Neural crest cell (in vitro differentiated cells): ENCODE results near the gene IRGC. TPM values are rescaled to one million over a fixed set of nuclear protein-coding genes. Genes with fewer than 3 reads are reported as not detected.

Experiments
- DNase-seq: peaks from one replicate; pipeline ENCODE4 v3.0.0; 2021; ENCODE audit warnings: low read depth, mixed read lengths, low spot score
- H3K27ac Mint-ChIP-seq: one replicate; pipeline ENCODE4 v1.8.0; 2021; ENCODE audit warnings: mild to moderate bottlenecking, mixed read lengths; ENCODE audit not compliant: unreplicated experiment
- H3K27me3 Mint-ChIP-seq: 2 replicates; pipeline ENCODE4 v1.8.0; 2021; ENCODE audit warnings: low read depth, mild to moderate bottlenecking, mixed read lengths
- H3K36me3 Mint-ChIP-seq: 2 replicates; pipeline ENCODE4 v1.8.0; 2021; ENCODE audit warnings: low read depth, mild to moderate bottlenecking, mixed read lengths
- H3K4me1 Mint-ChIP-seq: 2 replicates; pipeline ENCODE4 v1.8.0; 2021; ENCODE audit warnings: mixed read lengths
- H3K4me3 Mint-ChIP-seq: one replicate; pipeline ENCODE4 v1.8.0; 2021; ENCODE audit warnings: mild to moderate bottlenecking, mixed read lengths
- H3K9me3 Mint-ChIP-seq: 2 replicates; pipeline ENCODE4 v1.8.0; 2021; ENCODE audit warnings: mixed read lengths
- total RNA-seq: library from RNA; stranded (reverse); gene quantifications from 2 replicates; pipeline ENCODE4 v1.2.1, GENCODE V29; 2021
- TF ChIP-seq, protein P1 (sequence below): fragments of 200-600 bp; sonication (generic); conservative IDR thresholded peaks from 2 replicates; pipeline ENCODE4 v1.5.0; 2021; ENCODE audit warnings: antibody characterized with exemption, mild to moderate bottlenecking

IRGC gene
- total RNA-seq, 1 donor from 2014 or later: not detected

DNA sequence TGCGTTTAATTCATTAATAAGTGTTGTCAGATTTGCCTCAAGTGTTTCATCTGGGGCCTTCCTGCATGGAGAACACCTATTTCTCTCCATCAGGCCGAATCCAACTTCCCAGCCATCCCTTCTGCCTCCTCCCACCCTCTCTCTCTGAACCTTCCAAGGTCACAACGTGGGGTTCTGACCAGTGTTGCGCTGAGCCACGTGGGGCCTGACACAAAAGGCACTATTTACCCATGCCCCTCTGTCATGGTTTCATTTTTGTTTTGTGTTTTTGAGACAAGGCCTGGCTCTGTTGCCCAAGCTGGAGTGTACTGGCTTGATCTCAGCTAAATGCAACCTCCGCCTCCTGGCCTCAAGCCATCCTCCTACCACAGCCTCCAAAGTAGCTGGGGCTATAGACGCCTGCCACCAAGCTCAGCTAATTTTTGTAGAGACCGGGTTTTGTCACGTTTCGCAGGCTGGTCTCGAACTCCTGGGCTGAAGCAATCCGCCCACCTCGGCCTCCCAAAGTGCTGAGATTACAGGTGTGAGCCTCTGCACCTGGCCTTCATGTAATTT is 8.6 kb upstream of the IRGC start:
- DNase-seq: no peak
- Mint-ChIP-seq H3K27me3 (peaks cover 23% of the 10 kb centered on the region), H3K4me3 (no peak overlapping the region), H3K36me3 (no peaks in the 10 kb centered on the region), H3K27ac (peak overlapping the region; percentile 38), H3K4me1 (no peaks in the 10 kb centered on the region), H3K9me3 (peaks cover 5% of the 10 kb centered on the region)
- TF ChIP-seq, protein P1, sequence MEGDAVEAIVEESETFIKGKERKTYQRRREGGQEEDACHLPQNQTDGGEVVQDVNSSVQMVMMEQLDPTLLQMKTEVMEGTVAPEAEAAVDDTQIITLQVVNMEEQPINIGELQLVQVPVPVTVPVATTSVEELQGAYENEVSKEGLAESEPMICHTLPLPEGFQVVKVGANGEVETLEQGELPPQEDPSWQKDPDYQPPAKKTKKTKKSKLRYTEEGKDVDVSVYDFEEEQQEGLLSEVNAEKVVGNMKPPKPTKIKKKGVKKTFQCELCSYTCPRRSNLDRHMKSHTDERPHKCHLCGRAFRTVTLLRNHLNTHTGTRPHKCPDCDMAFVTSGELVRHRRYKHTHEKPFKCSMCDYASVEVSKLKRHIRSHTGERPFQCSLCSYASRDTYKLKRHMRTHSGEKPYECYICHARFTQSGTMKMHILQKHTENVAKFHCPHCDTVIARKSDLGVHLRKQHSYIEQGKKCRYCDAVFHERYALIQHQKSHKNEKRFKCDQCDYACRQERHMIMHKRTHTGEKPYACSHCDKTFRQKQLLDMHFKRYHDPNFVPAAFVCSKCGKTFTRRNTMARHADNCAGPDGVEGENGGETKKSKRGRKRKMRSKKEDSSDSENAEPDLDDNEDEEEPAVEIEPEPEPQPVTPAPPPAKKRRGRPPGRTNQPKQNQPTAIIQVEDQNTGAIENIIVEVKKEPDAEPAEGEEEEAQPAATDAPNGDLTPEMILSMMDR: no peak

DNA sequence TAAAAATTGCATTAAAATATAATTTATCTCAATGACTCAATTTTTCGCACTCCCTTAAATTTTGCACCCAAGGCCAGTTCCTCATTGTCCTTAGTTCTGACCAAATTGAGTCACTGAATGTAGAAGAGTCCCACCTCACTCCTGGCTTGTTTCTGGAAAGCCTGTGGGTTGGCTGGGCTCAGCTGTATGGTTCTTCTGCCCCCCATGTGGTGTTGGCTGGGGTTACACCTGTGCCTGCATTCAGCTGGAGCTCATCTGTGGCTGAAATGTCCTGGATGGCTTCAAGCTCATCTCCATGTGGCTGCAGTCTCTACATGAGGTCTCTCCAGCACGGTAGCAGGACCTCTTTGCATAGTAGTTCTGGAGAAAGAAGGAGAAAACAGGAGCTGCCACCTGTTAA is 7.2 kb upstream of the IRGC start:
- DNase-seq: no peak
- Mint-ChIP-seq H3K27me3 (peaks cover 20% of the 10 kb centered on the region), H3K4me1 (no peaks in the 10 kb centered on the region), H3K9me3 (peaks cover 5% of the 10 kb centered on the region), H3K36me3 (no peaks in the 10 kb centered on the region), H3K4me3 (no peak overlapping the region), H3K27ac (no peak overlapping the region)
- TF ChIP-seq, protein P1: no peak

DNA sequence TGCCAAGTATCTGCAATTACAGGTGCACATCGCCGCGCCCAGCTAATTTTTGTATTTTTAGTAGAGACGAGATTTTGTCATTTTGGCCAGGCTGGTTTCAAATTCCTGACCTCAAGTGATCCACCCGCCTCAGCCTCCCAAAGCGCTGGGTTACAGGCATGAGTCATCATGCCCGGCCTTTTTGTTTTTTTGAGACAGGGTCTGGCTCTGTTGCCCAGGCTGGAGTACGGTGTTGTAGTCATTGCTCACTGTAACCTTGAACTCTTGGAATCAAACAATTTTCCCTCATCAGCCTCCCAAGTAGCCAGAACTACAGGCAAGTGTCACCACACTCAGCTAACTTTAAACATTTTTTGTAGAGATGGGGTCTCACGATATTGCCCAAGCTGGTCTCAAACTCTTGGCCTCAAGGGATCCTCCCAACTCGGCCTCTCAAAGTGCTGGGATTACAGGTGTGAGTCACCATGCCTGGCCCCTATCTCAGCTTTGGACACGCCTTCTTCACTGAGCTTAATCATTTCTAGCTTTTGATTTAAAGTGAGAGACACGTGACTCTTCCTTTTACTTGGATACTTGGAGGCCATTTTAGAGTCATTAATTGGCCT is 4.0 kb upstream of the IRGC start:
- H3K9me3 Mint-ChIP-seq: peaks cover 5% of the 10 kb centered on the region
- no peaks in the 10 kb centered on the region for H3K4me1 Mint-ChIP-seq
- no peak for DNase-seq
- no peak overlapping the region for H3K4me3 Mint-ChIP-seq
- TF ChIP-seq, protein P1: no peak
- H3K27ac Mint-ChIP-seq: no peak overlapping the region
- no peaks in the 10 kb centered on the region for H3K36me3 Mint-ChIP-seq
- peaks cover 9% of the 10 kb centered on the region for H3K27me3 Mint-ChIP-seq

DNA sequence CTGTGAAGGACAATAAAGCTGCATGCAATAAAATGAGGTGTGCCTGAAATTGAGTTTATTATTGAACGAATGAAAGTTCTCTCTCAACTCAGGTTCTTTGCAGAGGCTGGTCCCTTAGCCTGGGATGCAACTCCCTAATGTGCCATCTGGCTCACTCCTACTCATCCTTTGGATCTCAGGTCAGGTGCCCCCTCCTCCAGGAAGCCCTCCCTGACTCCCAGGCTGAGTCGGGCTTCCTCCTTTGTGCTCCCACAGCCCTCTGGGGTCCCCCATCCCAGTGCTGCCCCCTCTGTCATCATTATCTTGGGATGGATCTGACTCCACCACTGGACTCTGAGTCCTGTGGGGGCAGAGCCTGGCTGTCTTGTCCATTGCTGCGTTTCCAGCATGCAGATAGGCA is 2.7 kb upstream of the IRGC start:
- H3K27ac Mint-ChIP-seq: no peak overlapping the region
- TF ChIP-seq, protein P1: no peak
- H3K4me3 Mint-ChIP-seq: no peak overlapping the region
- DNase-seq: no peak
- H3K36me3 Mint-ChIP-seq: no peaks in the 10 kb centered on the region
- peaks cover 9% of the 10 kb centered on the region for H3K27me3 Mint-ChIP-seq
- H3K9me3 Mint-ChIP-seq: peaks cover 5% of the 10 kb centered on the region
- H3K4me1 Mint-ChIP-seq: no peaks in the 10 kb centered on the region

- Mint-ChIP-seq H3K9me3 (no peaks in the 10 kb centered on the region), H3K27me3 (no peaks in the 10 kb centered on the region), H3K27ac (no peak overlapping the region), H3K4me3 (no peak overlapping the region), H3K4me1 (no peaks in the 10 kb centered on the region), H3K36me3 (no peaks in the 10 kb centered on the region)
- TF ChIP-seq, protein P1: no peak
- DNase-seq: no peak
Observed at GRCh38 chr19:43718627-43719377, 2.9 kb downstream of the IRGC start.
